OCI-LY1 (cell line): Measurements from ENCODE around the gene GPR137C.

ENCODE experiments used
- H2AFZ ChIP-seq: fragments of 200-600 bp; sonication (generic), shearing (Covaris generic); 2 replicates; pipeline ENCODE4 v1.6.0; 2014; ENCODE audit warnings: antibody characterized with exemption, mild to moderate bottlenecking, low read length
- H3F3A ChIP-seq: fragments of 200-600 bp; sonication (generic), shearing (Covaris generic); 2 replicates; pipeline ENCODE4 v1.6.0; 2014; ENCODE audit warnings: mild to moderate bottlenecking, antibody characterized with exemption, low read length, moderate library complexity; ENCODE audit not compliant: insufficient read depth
- H3K27ac ChIP-seq: fragments of 200-600 bp; sonication (generic); 2 replicates; pipeline ENCODE4 v1.5.1; 2014; ENCODE audit warnings: low read length, mixed run types, mild to moderate bottlenecking, low read depth; ENCODE audit not compliant: poor library complexity, severe bottlenecking
- H3K27me3 ChIP-seq: fragments of 200-600 bp; sonication (generic); 2 replicates; pipeline ENCODE4 v1.6.0; 2014; ENCODE audit warnings: antibody characterized with exemption, mild to moderate bottlenecking, low read length, moderate library complexity; ENCODE audit not compliant: insufficient read depth
- H3K36me3 ChIP-seq: fragments of 200-600 bp; sonication (generic); 2 replicates; pipeline ENCODE4 v1.6.1; 2014; ENCODE audit warnings: mild to moderate bottlenecking, antibody characterized with exemption, low read length, moderate library complexity, mixed read lengths; ENCODE audit not compliant: insufficient read depth
- H3K4me1 ChIP-seq: fragments of 200-600 bp; sonication (generic); 2 replicates; pipeline ENCODE4 v1.5.1; 2014; ENCODE audit warnings: mild to moderate bottlenecking, low read length, moderate library complexity; ENCODE audit not compliant: insufficient read depth, severe bottlenecking
- H3K4me2 ChIP-seq: fragments of 200-600 bp; sonication (generic), shearing (Covaris generic); 2 replicates; pipeline ENCODE4 v1.6.1; 2014; ENCODE audit warnings: low read length
- H3K4me3 ChIP-seq: fragments of 200-600 bp; sonication (generic); 2 replicates; pipeline ENCODE4 v1.5.1; 2014; ENCODE audit warnings: low read length, low read depth, mild to moderate bottlenecking, mixed read lengths; ENCODE audit not compliant: poor library complexity, severe bottlenecking
- H3K79me2 ChIP-seq: fragments of 200-600 bp; shearing (Covaris generic); 2 replicates; pipeline ENCODE4 v1.6.1; 2016; ENCODE audit warnings: mixed run types, low read length, mixed read lengths; ENCODE audit not compliant: insufficient read depth
- H3K9ac ChIP-seq: fragments of 200-600 bp; sonication (generic), shearing (Covaris generic); 2 replicates; pipeline ENCODE4 v1.6.1; 2014; ENCODE audit warnings: mild to moderate bottlenecking, low read length, mixed read lengths
- H3K9me2 ChIP-seq: fragments of 200-600 bp; sonication (generic), shearing (Covaris generic); 2 replicates; pipeline ENCODE4 v1.6.1; 2014; ENCODE audit warnings: low read depth, mild to moderate bottlenecking, low read length, mixed read lengths
- H3K9me3 ChIP-seq: fragments of 200-600 bp; shearing (Covaris generic); 2 replicates; pipeline ENCODE4 v1.6.1; 2014; ENCODE audit warnings: low read length, mixed read lengths
- H4K20me1 ChIP-seq: fragments of 200-600 bp; sonication (generic), shearing (Covaris generic); 2 replicates; pipeline ENCODE4 v1.6.0; 2016; ENCODE audit warnings: mild to moderate bottlenecking, low read length; ENCODE audit not compliant: insufficient read depth
- CTCF ChIP-seq: fragments of 200-600 bp; sonication (generic), shearing (Covaris generic); IDR thresholded peaks from 2 replicates; pipeline ENCODE4 v1.5.1; 2017; ENCODE audit warnings: mild to moderate bottlenecking, antibody characterized with exemption, low read length, moderate library complexity, mixed read lengths
- EZH2 ChIP-seq: fragments of 200-600 bp; sonication (generic), shearing (Covaris generic); IDR thresholded peaks from 2 replicates; pipeline ENCODE4 v1.8.0; 2017; ENCODE audit warnings: borderline replicate concordance, mixed run types, mild to moderate bottlenecking, antibody characterized with exemption, low read length, moderate library complexity, mixed read lengths

GPR137C gene

GRCh38 chr14:52661314-52661713 lies 108.7 kb downstream of the GPR137C start:
- no peaks in the 10 kb centered on the region for H3K27me3 ChIP-seq
- no peaks in the 10 kb centered on the region for H3K4me1 ChIP-seq
- no peaks in the 10 kb centered on the region for H4K20me1 ChIP-seq
- H3K9me2 ChIP-seq = no peaks in the 10 kb centered on the region
- H3K4me2 ChIP-seq = no peak overlapping the region
- no peaks in the 10 kb centered on the region for H3F3A ChIP-seq
- H3K79me2 ChIP-seq = no peaks in the 10 kb centered on the region
- TF ChIP-seq CTCF (no peak), EZH2 (no peak)
- no peak overlapping the region for H3K27ac ChIP-seq
- no peak overlapping the region for H3K4me3 ChIP-seq
- no peak overlapping the region for H3K9ac ChIP-seq
- peaks cover 57% of the 10 kb centered on the region for H3K36me3 ChIP-seq
- no peak overlapping the region for H2AFZ ChIP-seq
- H3K9me3 ChIP-seq = no peaks in the 10 kb centered on the region

GRCh38 chr14:52663850-52664249 lies 111.2 kb downstream of the GPR137C start:
- Histone ChIP-seq H4K20me1 (no peaks in the 10 kb centered on the region), H3K79me2 (no peaks in the 10 kb centered on the region), H3K4me1 (no peaks in the 10 kb centered on the region), H3K27ac (no peak overlapping the region), H3K9me3 (no peaks in the 10 kb centered on the region), H2AFZ (no peak overlapping the region), H3F3A (no peaks in the 10 kb centered on the region), H3K4me3 (no peak overlapping the region), H3K4me2 (no peak overlapping the region), H3K36me3 (peaks cover 49% of the 10 kb centered on the region), H3K27me3 (no peaks in the 10 kb centered on the region), H3K9me2 (no peaks in the 10 kb centered on the region), H3K9ac (no peak overlapping the region)
- no peak for TF ChIP-seq CTCF
- no peak for TF ChIP-seq EZH2

- peaks cover 59% of the 10 kb centered on the region for H3K36me3 ChIP-seq
- H3K9ac ChIP-seq = no peak overlapping the region
- no peak overlapping the region for H3K4me2 ChIP-seq
- no peaks in the 10 kb centered on the region for H4K20me1 ChIP-seq
- no peaks in the 10 kb centered on the region for H3F3A ChIP-seq
- H3K27ac ChIP-seq = no peak overlapping the region
- TF ChIP-seq EZH2 (no peak), CTCF (peak; percentile 44; the same call in 1 of the 2 replicates)
- peaks cover 6% of the 10 kb centered on the region for H3K79me2 ChIP-seq
- no peak overlapping the region for H3K4me3 ChIP-seq
- H3K9me3 ChIP-seq = no peaks in the 10 kb centered on the region
- H3K4me1 ChIP-seq = no peaks in the 10 kb centered on the region
- H3K9me2 ChIP-seq = no peaks in the 10 kb centered on the region
- no peak overlapping the region for H2AFZ ChIP-seq
- H3K27me3 ChIP-seq = no peaks in the 10 kb centered on the region
Observed at GRCh38 chr14:52678591-52678990, 126.0 kb downstream of the GPR137C start.
